Psoas muscle (tissue), 8 donors: ENCODE data around the gene FAXDC2. TPM values are rescaled to one million over a fixed set of nuclear protein-coding genes. Genes with fewer than 3 reads are reported as not detected.

Experiments
- ATAC-seq, 4 donors: fragments of 200-7000 bp; cut with Tn5 transposase; one replicate each; pipeline ENCODE4 v1.9.1; 2020; ENCODE audit warnings: moderate library complexity in 3 of 4, mild to moderate bottlenecking in 2 of 4
- DNase-seq, 2 donors: peaks; one replicate each; pipeline ENCODE4 v3.0.0-alpha.2; 2020
- H3K27ac ChIP-seq: fragments of 200-600 bp; one replicate; pipeline ENCODE4 v1.8.0; 2022
- H3K27me3 ChIP-seq, 3 donors: fragments of 200-600 bp in 1 of 3; one replicate each; pipeline versions ENCODE4 v1.6.1 to v1.8.0; 2013 to 2022; ENCODE audit warnings: low read length in 2 of 3, mild to moderate bottlenecking in 2 of 3, moderate library complexity in 1 of 3; ENCODE audit not compliant: insufficient read depth in 3 of 3
- H3K36me3 ChIP-seq, 2 donors: fragments of 200-600 bp in 1 of 2; one replicate each; pipeline versions ENCODE4 v1.6.1 to v1.8.0; 2013 to 2022; ENCODE audit warnings: low read depth in 1 of 2, mild to moderate bottlenecking in 1 of 2, moderate library complexity in 1 of 2; ENCODE audit not compliant: insufficient read depth in 1 of 2
- H3K4me1 ChIP-seq: fragments of 200-600 bp; one replicate; pipeline ENCODE4 v1.8.0; 2022
- H3K4me3 ChIP-seq: fragments of 200-600 bp; one replicate; pipeline ENCODE4 v1.8.0; 2022; ENCODE audit warnings: mild to moderate bottlenecking
- H3K9me3 ChIP-seq: fragments of 200-600 bp; one replicate; pipeline ENCODE4 v1.8.0; 2022
- WGBS, 3 donors: extraction: QIAGEN DNeasy Blood & Tissue Kit; methylation state at CpG; one replicate each; pipeline versions ENCODE4 v1.1.6 to v1.1.7; 2013; 5-methylcytosine and 5-hydroxymethylcytosine counted together
- intact Hi-C, 2 donors: fragments of 100-400 bp; cut with DNase I; formaldehyde crosslinking; loops; one replicate each; pipeline versions ENCODE4 v1.11.0 to v1.14.2; 2022
- polyA plus RNA-seq, 3 donors: library from polyadenylated mRNA; stranded (reverse); fragments of 200-250 nt; gene quantifications; one replicate each; pipeline ENCODE4 v1.2.3, GENCODE V29; 2013
- total RNA-seq, 4 donors: library from RNA; stranded (reverse); fragmentation: NEBNext Ultra II Directional in 2 of 4; extraction: Animal tissue kit (Norgen Biotek cat#: 25700) in 2 of 4; gene quantifications; one replicate each; pipeline versions ENCODE4 v1.2.1 to v1.2.4, GENCODE V29; 2021 to 2023
- TF ChIP-seq, protein P1 (sequence below): fragments of 200-600 bp; IDR thresholded peaks from one replicate; pipeline ENCODE4 v1.8.0; 2022; ENCODE audit warnings: antibody characterized with exemption
- donor health status: healthy with polysubstance abuse.
- donor health status: DM: no; HTN: no; CAD: no; lungs with moderate emphysema.
- donor health status: Bipolar disorder and iron deficiency.
- donor health status: healthy.
- donor health status: DM: yes; HTN: yes; CAD: no.
- donor health status: DM: no; HTN: no; CAD: no.
- donor health status: DM: no; HTN: no; CAD: no.
- donor health status: DM: yes; HTN: yes; CAD: no.

Gene FAXDC2
- total and polyA plus RNA-seq, 7 donors, result 1.5 to 11.0 (median 3.1) TPM

DNA sequence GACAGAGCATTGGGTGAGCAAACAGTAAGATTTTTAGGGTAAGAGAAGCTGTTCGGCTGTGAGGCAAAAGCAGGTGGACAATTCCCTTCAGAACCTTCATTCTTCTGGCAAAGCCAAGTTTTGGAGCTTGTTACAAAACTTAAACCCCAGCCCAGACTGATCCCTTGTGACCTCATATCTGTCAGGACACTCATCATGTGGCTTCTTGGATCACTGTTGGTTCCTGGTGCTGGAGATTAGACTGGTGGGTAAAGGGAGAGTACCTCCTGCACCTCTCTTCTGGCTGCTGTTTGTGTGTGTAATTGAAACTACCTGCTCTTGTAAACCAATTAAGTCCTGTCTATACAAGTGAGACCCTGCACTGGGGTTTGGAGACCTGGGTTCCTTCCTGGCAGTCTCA is 74.2 kb downstream of the FAXDC2 start:
- Histone ChIP-seq H3K27me3 (no peaks in the 10 kb centered on the region), H3K27ac (peak overlapping the region; percentile 11), H3K36me3 (no peaks in the 10 kb centered on the region), H3K4me3 (no peak overlapping the region), H3K9me3 (no peaks in the 10 kb centered on the region), H3K4me1 (peaks cover 98% of the 10 kb centered on the region)
- intact Hi-C loops, result loop anchor here in 1 of 2 donors (2.0 kb wide), 1 partner anchor 15 kb away; no protein-coding TSS in a partner anchor
- WGBS, 3 donors, result 42 to 79% (median 60%) methylated on average over 1 of the region's 1 CpG
- TF ChIP-seq, protein P1, sequence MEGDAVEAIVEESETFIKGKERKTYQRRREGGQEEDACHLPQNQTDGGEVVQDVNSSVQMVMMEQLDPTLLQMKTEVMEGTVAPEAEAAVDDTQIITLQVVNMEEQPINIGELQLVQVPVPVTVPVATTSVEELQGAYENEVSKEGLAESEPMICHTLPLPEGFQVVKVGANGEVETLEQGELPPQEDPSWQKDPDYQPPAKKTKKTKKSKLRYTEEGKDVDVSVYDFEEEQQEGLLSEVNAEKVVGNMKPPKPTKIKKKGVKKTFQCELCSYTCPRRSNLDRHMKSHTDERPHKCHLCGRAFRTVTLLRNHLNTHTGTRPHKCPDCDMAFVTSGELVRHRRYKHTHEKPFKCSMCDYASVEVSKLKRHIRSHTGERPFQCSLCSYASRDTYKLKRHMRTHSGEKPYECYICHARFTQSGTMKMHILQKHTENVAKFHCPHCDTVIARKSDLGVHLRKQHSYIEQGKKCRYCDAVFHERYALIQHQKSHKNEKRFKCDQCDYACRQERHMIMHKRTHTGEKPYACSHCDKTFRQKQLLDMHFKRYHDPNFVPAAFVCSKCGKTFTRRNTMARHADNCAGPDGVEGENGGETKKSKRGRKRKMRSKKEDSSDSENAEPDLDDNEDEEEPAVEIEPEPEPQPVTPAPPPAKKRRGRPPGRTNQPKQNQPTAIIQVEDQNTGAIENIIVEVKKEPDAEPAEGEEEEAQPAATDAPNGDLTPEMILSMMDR, result no peak
- DNase-seq (no peak), ATAC-seq (no peak)

DNA sequence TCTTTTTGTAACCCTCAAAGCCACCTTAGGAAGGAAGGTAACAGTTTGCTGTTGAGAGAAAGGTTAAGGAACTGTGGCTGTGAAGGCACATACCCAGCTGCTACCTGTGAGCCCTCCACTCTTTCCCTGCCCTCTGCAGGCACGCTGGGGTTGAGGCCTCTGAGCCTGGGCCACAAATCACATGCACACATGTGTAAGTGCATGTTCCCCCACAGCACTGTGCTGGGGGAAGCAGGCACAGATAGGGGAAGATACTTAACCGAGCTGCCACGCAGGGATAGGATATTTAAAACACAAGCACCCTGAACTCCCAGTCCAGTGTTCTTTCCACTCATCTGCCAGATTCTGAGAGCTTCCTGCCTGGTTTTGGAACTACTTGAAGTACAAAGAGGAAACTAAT is 77.1 kb downstream of the FAXDC2 start:
- no peaks in the 10 kb centered on the region for H3K9me3 ChIP-seq
- ATAC-seq, result no peak
- H3K36me3 ChIP-seq, result no peaks in the 10 kb centered on the region
- H3K27me3 ChIP-seq, result no peaks in the 10 kb centered on the region
- DNase-seq, result no peak
- TF ChIP-seq, protein P1, result no peak
- no peak overlapping the region for H3K4me3 ChIP-seq
- WGBS, 3 donors, result 51 to 77% (median 71%) methylated on average over 3 of the region's 3 CpGs
- H3K27ac ChIP-seq, result peak overlapping the region; percentile 17
- H3K4me1 ChIP-seq, result peaks cover 95% of the 10 kb centered on the region
- intact Hi-C loops, result no loop called here

DNA sequence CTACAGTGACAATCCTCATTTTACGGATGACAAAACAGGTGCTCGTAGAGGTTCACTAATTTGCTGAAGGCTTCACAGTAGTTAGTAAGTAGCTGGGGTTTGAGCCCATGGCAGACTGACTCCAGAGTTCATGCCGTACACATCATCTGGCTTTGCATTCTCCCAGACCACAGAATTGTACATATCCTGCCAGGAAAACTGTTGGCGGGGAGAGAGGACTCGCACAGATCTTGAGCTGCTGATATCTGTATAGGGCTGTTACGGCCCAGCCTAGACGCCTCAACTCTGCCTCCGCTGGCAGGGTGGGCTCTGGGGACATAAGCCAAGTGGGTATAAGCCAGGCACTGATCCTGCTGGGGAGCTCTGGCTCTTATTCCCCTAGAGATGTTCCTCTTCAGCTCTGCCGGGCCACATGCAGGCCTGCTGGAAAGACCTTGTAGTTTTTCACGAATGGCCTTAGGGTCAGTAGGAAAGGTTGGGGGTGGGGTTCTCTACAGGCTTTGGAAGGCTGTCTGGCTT is 79.0 kb downstream of the FAXDC2 start:
- H3K27me3 ChIP-seq, result no peaks in the 10 kb centered on the region
- DNase-seq, result no peak
- no peaks in the 10 kb centered on the region for H3K9me3 ChIP-seq
- intact Hi-C loops, result no loop called here
- 10 to 24% (median 12%) methylated on average over 10 of the region's 10 CpGs for WGBS, 3 donors
- peak; percentile 66 to 85 (median 78) for ATAC-seq
- H3K4me1 ChIP-seq, result peaks cover 94% of the 10 kb centered on the region
- TF ChIP-seq, protein P1, result no peak
- H3K4me3 ChIP-seq, result no peak overlapping the region
- H3K36me3 ChIP-seq, result no peaks in the 10 kb centered on the region
- peak overlapping the region; percentile 73 for H3K27ac ChIP-seq

DNA sequence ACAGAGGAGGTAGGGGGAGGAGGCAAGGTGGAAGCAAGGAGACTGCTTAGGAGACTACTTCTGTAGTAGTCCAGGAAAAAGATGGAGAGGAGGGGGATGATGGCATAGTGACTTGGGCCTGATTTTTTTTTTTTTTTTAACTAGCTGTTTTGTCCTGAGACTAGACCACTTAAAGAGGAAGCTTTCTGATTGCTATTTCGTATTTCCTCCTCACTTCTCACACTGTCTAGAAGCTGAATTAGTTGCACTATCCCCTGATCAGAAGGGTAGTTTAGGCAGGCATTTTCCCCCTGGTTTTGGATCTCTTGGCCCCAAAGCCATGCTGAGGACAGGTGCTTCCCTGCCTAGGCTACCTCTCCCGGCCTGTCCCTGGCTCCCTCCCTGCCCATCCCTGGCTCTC is 80.3 kb downstream of the FAXDC2 start:
- Histone ChIP-seq H3K27me3 (no peaks in the 10 kb centered on the region), H3K27ac (peak overlapping the region; percentile 73), H3K9me3 (no peaks in the 10 kb centered on the region), H3K36me3 (no peaks in the 10 kb centered on the region), H3K4me3 (no peak overlapping the region), H3K4me1 (peaks cover 94% of the 10 kb centered on the region)
- WGBS, 3 donors, result 42 to 48% (median 45%) methylated on average over 2 of the region's 2 CpGs
- intact Hi-C loops, result no loop called here
- DNase-seq (no peak), ATAC-seq (no peak)
- TF ChIP-seq, protein P1, result no peak

Other genes starting within 250 kb of the FAXDC2 start
- 100 to 1,000 TPM; 105 to 173 (median 162) TPM for gene LARP1, start 95.2 kb downstream of the FAXDC2 start, total RNA-seq
- gene LARP1, start 95.2 kb downstream of the FAXDC2 start, polyA plus RNA-seq, result 100 to 1,000 TPM in 1 of 3 donors, 10 to 100 TPM in 2; 34.1 to 108 (median 48.4) TPM
- 10 to 100 TPM; 14.2 to 17.2 (median 16.2) TPM for gene CNOT8, start 8.0 kb upstream of the FAXDC2 start, total RNA-seq
- 10 to 100 TPM; 14.3 to 33.9 (median 22.7) TPM for gene CNOT8, start 8.0 kb upstream of the FAXDC2 start, polyA plus RNA-seq
- gene GEMIN5, start 87.6 kb upstream of the FAXDC2 start, total RNA-seq, result 10 to 100 TPM; 16.7 to 23.1 (median 22.5) TPM
- gene GEMIN5, start 87.6 kb upstream of the FAXDC2 start, polyA plus RNA-seq, result 10 to 100 TPM in 1 of 3 donors, 1 to 10 TPM in 2; 6.6 to 15.7 (median 8.8) TPM
- 10 to 100 TPM; 28.4 to 53.0 (median 38.1) TPM for gene MRPL22, start 90.5 kb upstream of the FAXDC2 start, total RNA-seq
- 10 to 100 TPM; 46.7 to 83.6 (median 56.0) TPM for gene MRPL22, start 90.5 kb upstream of the FAXDC2 start, polyA plus RNA-seq
- gene KIF4B, start 163.2 kb upstream of the FAXDC2 start, total RNA-seq, result under 1 TPM in 3 of 4 donors, not detected in 1; 0.05 to 0.54 (median 0.09) TPM
- under 1 TPM in 2 of 3 donors, not detected in 1; 0.01 to 0.03 TPM for gene KIF4B, start 163.2 kb upstream of the FAXDC2 start, polyA plus RNA-seq